ENCODE data around the gene IL1R1.

IL1R1 gene

DNA sequence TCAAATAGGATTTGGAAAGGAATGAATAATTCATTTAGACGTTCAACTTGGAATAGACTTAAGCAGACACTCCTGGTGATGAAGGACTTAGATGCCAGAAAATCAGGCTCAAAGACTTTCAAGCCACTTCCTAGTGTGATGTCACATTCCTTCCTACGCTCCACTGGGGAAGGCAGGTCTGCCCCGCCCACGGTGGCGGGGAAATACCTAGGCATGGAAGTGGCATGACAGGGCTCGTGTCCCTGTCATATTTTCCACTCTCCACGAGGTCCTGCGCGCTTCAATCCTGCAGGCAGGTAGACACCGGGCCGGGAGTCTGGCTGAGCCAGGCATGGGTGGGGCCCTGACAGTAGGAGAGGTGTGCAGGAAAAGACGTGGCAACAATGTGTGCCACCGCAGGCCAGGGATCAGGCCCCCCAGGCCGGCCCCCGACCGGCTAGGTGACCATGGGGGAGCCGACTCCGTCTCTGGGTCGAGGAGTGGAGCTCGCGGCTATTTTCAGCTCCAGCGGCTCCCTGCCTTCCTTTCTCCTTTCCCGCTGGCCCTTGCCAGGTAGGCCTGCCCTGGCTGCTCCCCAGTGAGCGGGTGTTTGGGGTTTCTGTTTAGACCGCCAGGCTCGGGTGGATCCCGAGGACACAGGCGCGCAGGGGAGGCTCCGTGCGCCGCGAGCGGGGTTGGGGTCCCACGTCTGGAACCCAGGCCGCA, 44.4 kb downstream of the IL1R1 start, which contains the start of gene IL1RL2:
IL1RL2 (plus strand) TSS at position 233 of the 705 bp plus-strand sequence. CDS start 845 bp downstream, outside the sequence.
- no peaks in the 10 kb centered on the region for H3K36me3 ChIP-seq (ENCODE audit: low read depth)
- TF ChIP-seq, protein P1, sequence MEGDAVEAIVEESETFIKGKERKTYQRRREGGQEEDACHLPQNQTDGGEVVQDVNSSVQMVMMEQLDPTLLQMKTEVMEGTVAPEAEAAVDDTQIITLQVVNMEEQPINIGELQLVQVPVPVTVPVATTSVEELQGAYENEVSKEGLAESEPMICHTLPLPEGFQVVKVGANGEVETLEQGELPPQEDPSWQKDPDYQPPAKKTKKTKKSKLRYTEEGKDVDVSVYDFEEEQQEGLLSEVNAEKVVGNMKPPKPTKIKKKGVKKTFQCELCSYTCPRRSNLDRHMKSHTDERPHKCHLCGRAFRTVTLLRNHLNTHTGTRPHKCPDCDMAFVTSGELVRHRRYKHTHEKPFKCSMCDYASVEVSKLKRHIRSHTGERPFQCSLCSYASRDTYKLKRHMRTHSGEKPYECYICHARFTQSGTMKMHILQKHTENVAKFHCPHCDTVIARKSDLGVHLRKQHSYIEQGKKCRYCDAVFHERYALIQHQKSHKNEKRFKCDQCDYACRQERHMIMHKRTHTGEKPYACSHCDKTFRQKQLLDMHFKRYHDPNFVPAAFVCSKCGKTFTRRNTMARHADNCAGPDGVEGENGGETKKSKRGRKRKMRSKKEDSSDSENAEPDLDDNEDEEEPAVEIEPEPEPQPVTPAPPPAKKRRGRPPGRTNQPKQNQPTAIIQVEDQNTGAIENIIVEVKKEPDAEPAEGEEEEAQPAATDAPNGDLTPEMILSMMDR (IDR thresholded peaks at IDR 0.05; ENCODE audit: poor library complexity, severe bottlenecking): no peak
- H3K27ac ChIP-seq (ENCODE audit: poor library complexity, severe bottlenecking): no peak within 1 kb of the TSS
- H3K4me1 ChIP-seq (ENCODE audit: insufficient read depth, poor library complexity, severe bottlenecking): peaks cover 4% of the 10 kb centered on the region
- no peaks in the 10 kb centered on the region for H3K9me3 ChIP-seq (ENCODE audit: severe bottlenecking)
- H3K27me3 ChIP-seq (ENCODE audit: insufficient read depth, poor library complexity, severe bottlenecking): no peaks in the 10 kb centered on the region
- H3K4me3 ChIP-seq (ENCODE audit: severe bottlenecking): peak within 1 kb of the TSS; percentile 19
- peak; percentile 51 for ATAC-seq (ENCODE audit: low read depth)
- DNase-seq (ENCODE audit: low spot score): no peak

DNA sequence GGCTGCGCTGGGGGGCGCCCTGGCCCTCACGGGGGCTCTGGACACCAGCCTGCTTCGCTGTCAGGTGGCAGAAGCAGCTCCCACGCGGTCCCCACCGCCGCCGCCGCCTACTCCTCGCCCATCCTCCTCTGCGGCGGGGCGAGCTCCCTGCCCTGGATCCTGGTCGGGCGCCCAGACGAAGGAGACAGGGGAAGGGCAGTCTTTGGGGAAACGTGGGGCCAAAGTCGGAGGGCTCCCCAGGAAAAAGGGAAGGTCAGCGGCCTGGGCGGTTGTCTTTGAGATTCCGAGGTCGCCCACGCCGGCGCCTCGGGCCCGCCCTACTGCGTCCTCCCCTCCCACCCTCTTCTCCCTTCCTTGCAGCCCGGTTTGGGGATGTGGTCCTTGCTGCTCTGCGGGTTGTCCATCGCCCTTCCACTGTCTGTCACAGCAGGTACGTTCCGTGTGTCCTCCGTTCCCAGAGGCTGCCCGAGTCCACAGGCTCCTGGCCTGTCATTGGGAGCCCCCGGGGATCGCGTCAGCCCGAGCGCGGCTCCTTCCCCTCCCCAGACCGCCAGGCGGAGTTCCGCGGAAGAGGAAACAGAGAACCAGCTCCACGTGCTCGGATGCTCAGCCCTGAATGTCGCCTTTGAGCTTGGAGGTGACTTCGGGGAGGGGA, 45.1 kb downstream of the IL1R1 start:
- Histone ChIP-seq H3K9me3 (ENCODE audit: severe bottlenecking) (no peaks in the 10 kb centered on the region), H3K36me3 (ENCODE audit: low read depth) (no peaks in the 10 kb centered on the region), H3K4me3 (ENCODE audit: severe bottlenecking) (peak overlapping the region; percentile 19), H3K4me1 (ENCODE audit: insufficient read depth, poor library complexity, severe bottlenecking) (peaks cover 10% of the 10 kb centered on the region), H3K27me3 (ENCODE audit: insufficient read depth, poor library complexity, severe bottlenecking) (no peaks in the 10 kb centered on the region), H3K27ac (ENCODE audit: poor library complexity, severe bottlenecking) (no peak overlapping the region)
- DNase-seq (ENCODE audit: low spot score): no peak
- TF ChIP-seq, protein P1 (IDR thresholded peaks at IDR 0.05; ENCODE audit: poor library complexity, severe bottlenecking): no peak
- peak; percentile 52 for ATAC-seq (ENCODE audit: low read depth)

DNA sequence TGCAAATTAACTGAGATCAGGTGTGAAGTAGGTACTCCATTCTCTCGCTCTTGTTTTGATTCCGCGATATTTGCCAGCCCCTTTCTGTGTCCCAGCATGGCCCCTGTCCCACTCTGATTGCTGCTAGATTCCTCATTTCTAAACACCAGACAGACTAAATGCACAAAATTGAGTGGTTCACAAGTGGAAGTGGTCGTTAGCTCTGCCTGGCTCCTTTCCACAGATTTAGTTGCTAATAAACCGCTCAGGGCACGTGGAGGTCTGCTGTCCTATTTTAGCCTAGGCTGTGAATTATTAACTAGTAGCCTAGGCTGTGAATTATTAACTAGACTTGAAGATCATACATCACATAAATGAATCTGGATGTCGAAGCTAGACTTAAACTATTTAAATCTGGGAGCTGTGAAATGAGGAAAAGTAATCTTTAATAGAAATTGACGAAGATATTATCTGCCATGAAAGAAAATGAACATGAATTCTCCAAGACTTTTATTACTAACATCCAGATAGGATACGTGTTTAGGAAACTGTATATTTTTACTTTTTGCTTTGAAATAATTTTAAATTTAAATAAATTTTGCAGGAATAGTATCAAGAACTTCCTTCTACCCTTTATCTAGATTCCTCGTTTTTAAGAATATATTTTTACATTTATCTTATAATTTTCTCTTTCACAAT, 48.0 kb downstream of the IL1R1 start:
- TF ChIP-seq, protein P1 (IDR thresholded peaks at IDR 0.05; ENCODE audit: poor library complexity, severe bottlenecking): no peak
- H3K27ac ChIP-seq (ENCODE audit: poor library complexity, severe bottlenecking): no peak overlapping the region

DNA sequence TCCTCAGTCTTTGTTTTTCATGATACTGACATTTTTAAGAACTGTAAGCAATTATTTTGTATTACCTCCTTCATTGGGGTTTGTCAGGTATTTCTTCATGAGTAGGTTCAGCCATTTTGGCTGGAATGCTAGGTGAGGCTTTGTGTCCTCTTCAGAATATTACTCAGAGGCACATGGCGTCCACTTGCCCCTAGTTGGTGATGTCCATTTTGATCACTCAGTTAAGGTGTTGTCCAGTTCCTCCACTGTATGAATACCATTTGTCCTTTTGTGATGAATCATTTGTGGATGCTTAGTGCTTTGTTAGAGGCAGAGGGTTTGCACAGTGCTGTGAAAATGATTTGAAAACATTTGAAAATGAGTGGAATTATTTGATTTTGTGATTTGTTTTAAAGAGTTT, 49.0 kb downstream of the IL1R1 start:
- Histone ChIP-seq H3K27me3 (ENCODE audit: insufficient read depth, poor library complexity, severe bottlenecking) (no peaks in the 10 kb centered on the region), H3K36me3 (ENCODE audit: low read depth) (no peaks in the 10 kb centered on the region), H3K9me3 (ENCODE audit: severe bottlenecking) (no peaks in the 10 kb centered on the region), H3K27ac (ENCODE audit: poor library complexity, severe bottlenecking) (no peak overlapping the region), H3K4me3 (ENCODE audit: severe bottlenecking) (no peak overlapping the region), H3K4me1 (ENCODE audit: insufficient read depth, poor library complexity, severe bottlenecking) (peaks cover 19% of the 10 kb centered on the region)
- TF ChIP-seq, protein P1 (IDR thresholded peaks at IDR 0.05; ENCODE audit: poor library complexity, severe bottlenecking): no peak
- no peak for ATAC-seq (ENCODE audit: low read depth)
- no peak for DNase-seq (ENCODE audit: low spot score)

More for the DNA sequence above, 48.0 kb downstream of the IL1R1 start:
- no peaks in the 10 kb centered on the region for H3K27me3 ChIP-seq (ENCODE audit: insufficient read depth, poor library complexity, severe bottlenecking)
- no peaks in the 10 kb centered on the region for H3K9me3 ChIP-seq (ENCODE audit: severe bottlenecking)
- H3K4me1 ChIP-seq (ENCODE audit: insufficient read depth, poor library complexity, severe bottlenecking): peaks cover 19% of the 10 kb centered on the region
- no peaks in the 10 kb centered on the region for H3K36me3 ChIP-seq (ENCODE audit: low read depth)
- DNase-seq (ENCODE audit: low spot score) (no peak), ATAC-seq (ENCODE audit: low read depth) (no peak)
- H3K4me3 ChIP-seq (ENCODE audit: severe bottlenecking): no peak overlapping the region
